NCI-H1417 (cell line): ENCODE results near the gene MCF2L2.
"Not testable (repeated sequence)": the region's sequence is repeated elsewhere in the genome, so short reads cannot be mapped to it uniquely, and the experiment has no call there.

ENCODE experiments used
- DNase-seq, 3 experiments: peaks; one replicate each; lab custom pipeline; 2025; lab: John Stamatoyannopoulos, UW

The MCF2L2 gene

GRCh38 chr3:183428447-183429211, at the start of gene MCF2L2:
Gene MCF2L2 (minus strand): TSS chr3:183428619. CDS start chr3:183427977, 642 bp downstream.
- peak; percentile 66 to 93 (median 90) for DNase-seq

GRCh38 chr3:183477801-183478456, 49.5 kb upstream of the MCF2L2 start:
- peak in 2 of 3 experiments; percentile 96 to 98 for DNase-seq

- DNase-seq = not testable (repeated sequence)
Measured at GRCh38 chr3:183475764-183476162, 47.3 kb upstream of the MCF2L2 start.

- no peak for DNase-seq
Measured at GRCh38 chr3:183475016-183475763, 46.8 kb upstream of the MCF2L2 start.

DNA sequence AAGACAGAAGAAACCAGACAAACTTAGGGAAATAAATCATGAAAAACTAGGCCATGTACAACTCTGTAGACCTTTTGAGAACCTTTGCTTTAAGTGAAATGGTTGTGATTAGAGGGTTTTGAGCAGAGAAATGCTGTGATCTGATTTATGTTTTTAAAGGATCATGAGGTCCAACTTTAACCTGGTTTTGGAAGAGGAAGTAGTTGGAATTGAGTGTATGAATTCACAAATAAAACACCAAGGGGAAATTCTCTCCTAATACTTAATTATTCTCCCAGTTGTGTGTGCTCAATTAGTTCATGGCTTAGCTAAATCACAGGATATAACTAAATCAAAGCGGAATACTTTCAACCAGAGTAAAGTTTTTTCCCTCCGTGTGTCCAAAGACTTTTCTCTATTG, 45.5 kb upstream of the MCF2L2 start:
- no peak for DNase-seq

DNA sequence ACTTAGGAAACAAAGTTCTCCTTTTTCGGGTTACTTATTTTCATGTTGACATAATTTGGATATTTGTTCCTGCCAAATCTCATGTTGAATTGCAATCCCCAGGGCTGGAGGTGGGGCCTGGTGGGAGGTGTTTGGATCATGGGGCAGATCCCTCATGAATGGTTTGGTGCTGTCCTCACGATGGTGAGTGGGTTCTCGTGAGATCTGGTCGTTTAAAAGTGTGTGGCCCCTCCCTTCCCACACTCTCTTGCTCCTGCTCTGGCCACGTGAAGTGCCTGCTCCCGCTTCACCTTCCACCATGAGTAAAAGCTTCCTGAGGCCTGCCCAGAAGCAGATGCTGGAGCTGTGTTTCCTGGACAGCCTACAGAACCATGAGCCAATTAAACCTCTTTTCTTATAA, 43.7 kb upstream of the MCF2L2 start:
- no peak for DNase-seq

DNA sequence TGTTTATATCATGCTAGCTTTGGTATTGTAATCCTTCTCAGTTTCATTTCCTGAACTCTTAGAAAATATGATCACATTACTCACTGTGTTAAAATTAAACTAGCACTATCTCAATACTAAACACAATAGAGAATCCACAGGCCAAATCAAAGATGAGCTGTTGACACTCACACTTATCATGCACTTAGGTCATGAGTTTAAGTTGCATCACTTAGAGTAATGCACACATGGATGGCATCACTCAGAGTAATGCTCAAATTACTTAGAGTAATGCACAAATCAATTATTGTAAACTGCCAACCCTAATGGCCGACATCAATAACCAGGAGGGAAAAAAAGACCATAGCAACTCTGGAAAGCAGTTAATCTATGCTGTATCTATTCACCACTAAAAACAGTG, 40.0 kb upstream of the MCF2L2 start:
- peak in 2 of 3 experiments; percentile 11 to 40 for DNase-seq

DNA sequence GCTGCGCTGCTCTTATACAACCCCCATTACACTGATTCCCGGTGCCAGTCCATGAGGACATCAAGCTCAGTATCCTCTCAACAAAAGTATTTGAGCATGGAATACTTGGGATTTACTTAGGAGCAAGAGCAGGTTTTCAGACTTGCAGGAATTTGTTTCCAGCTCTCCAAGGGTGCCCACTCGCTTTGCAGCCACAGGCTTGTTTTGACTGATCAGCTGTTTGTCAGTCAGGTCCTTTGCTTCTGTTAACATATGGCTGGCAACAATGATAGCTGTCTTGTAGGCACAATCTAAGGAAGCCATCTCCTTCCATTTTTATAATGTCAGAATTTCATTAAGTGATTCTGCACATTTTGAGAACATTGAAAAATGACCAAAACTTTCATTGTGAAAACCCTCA, 38.2 kb upstream of the MCF2L2 start:
- no peak for DNase-seq

- DNase-seq = not testable (repeated sequence)
Measured at GRCh38 chr3:183465710-183466109, 37.3 kb upstream of the MCF2L2 start.

GRCh38 chr3:183464480-183464879, 36.1 kb upstream of the MCF2L2 start:
- DNase-seq = no peak

GRCh38 chr3:183460081-183461055, 31.9 kb upstream of the MCF2L2 start:
- no peak for DNase-seq

DNA sequence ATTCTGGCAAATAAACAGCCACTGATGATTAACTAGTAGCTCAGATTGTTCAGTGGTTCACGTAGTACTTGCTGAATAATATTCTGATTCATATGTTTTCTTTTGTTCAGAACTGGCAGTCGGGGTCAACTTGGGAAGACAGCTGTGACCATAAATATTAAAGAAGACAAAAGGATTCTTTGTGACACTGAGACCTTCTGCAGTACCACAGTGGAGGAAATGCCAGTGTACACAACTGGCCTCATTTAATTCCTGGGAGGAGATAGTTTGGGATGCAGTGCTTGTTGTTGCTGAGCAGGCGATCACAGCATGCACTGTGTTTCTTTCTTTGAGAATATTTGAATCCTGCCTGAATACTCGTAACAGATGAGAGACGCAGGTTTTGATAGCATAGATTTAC, 26.7 kb upstream of the MCF2L2 start:
- no peak for DNase-seq

DNA sequence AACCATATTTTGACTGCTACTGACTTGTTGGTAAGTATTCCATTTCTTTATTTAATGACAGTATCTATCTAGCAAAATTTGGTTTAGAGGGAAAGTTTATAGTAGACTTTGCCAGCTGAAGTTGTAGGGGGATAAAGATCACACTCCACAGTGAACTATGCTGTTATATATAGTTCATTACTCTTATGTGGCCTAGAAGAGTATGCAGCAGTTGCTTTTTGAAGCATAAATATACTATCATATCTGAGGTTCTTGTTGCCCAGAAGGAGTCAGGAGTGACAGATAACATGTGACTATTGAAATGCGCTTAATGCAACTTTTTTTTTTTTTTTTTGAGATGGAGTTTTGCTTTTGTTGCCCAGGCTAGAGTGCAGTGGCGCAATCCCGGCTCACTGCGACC, 25.6 kb upstream of the MCF2L2 start:
- no peak for DNase-seq

DNA sequence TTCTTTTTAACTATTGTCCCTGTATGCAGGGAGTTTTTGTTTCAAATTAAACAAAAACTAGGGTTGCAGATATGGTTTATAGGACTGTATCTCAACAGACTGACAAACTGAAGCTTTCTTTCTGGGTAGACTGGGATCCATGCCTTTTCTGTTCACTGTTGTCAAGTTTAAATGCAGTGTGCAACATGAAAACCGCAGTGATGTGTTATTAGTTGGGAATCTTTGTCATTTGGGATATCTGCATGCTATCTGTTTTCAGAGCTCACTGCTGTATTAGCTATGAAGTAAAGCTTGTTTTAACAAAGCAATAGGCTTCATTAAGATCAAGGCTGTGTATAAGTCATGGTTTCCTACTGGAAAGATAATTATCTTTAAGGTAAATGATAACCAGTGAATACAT, 21.4 kb upstream of the MCF2L2 start:
- DNase-seq = no peak

DNA sequence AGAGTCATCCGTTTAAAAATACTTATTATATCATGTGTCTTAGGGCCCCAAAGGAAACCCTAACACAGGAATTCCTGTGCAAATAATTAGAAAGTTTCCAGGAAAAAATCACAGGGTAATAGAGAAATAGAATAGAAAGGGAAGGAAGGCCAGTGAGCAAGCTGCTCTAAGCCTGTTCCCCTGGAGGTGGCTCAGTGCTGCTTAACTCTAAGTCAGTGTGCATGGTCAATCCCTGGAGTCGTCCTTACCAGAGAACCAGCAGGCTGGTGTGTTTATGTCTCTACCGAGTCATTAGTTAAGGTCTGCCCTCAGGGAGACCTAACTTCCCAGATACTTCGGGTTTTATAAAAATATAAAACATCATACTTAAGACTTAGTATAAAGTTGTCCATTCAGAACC, 21.0 kb upstream of the MCF2L2 start:
- peak in 1 of 3 experiments; percentile 24 for DNase-seq

GRCh38 chr3:183448369-183449128, 20.1 kb upstream of the MCF2L2 start:
- no peak for DNase-seq

DNA sequence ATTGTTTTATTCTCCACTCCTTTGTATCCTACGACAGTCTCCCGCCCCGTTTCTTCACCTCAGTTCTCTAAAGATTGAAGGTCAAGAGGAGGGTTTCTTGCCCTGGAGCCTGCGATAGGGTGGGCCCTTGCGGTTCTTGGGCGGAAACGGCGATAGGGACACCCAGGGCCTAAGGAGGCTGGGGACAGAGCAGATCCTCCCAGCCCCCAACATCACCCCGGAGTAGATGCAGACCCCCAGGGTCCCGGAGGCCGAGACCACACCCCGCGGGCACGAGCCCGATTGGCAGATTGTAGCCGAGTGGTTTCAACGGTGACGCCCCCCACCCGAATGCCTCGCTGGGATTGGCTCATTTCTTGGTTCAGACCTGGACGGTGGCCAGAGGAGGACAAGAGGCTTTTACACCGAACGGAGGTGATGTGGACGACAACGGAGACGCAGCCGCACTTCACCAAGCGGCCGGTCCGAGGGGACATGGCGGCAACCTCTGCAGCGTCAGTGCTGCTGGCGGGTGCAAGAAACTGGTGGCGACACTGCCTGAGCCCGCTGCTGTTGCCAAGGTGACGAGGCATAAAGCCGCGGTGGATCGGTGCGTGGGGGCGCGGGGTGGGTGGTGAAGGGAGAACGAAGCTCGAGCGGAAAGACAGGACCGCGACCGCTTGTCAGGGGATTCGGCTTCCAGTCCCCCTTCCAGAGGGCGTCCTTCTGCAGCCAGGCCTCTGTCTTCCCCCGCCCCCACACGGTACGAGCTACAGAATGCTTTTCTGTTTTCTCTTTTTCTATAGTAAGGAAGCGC, 19.0 kb upstream of the MCF2L2 start:
- peak; percentile 96 to 100 (median 99) for DNase-seq

DNA sequence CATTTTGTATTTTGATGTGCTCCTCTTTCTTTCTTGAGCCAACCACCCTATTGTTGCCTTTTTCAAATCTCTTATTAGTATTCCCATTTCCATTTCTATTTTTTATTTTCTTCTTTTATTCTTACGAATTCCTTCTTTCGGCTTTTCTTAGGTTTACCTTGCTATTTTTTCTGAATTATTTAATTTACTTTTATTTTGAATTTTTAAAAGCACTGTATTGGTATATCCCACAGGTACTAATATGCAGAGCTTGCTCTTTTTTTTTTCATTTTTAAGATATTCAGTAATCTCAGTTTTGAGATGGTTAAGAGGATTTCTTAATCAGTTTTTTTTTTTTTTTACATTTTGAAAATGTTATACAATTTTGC, 18.4 kb upstream of the MCF2L2 start:
- DNase-seq = no peak

- DNase-seq = no peak
Measured at GRCh38 chr3:183444748-183445147, 16.3 kb upstream of the MCF2L2 start.
